IMR-90 (cell line): ENCODE measurements around the gene DTNA. TPM values are rescaled to one million over a fixed set of nuclear protein-coding genes. Genes with fewer than 3 reads are reported as not detected.

Source experiments
- ATAC-seq: fragments of 200-7000 bp; cut with Tn5 transposase; 2 replicates; pipeline ENCODE4 v1.9.1; 2020; ENCODE audit warnings: low read depth, mild to moderate bottlenecking, moderate library complexity
- BruUV-seq: library from RNA; stranded (reverse); fragments of 400-500 nt; replicated peaks from 2 replicates; lab custom pipeline; 2021; lab: Mats Ljungman, UMichigan
- CTCF ChIA-PET: fragments of 300-600 bp; formaldehyde crosslinking; extraction: SDS; loops from one replicate; lab custom pipeline; 2021; ENCODE audit warnings: antibody characterized with exemption; lab: Yijun Ruan, JAX
- POLR2A ChIA-PET: fragments of 300-600 bp; sonication (Branson Sonifier 250); formaldehyde crosslinking; loops from one replicate; lab custom pipeline; 2022; ENCODE audit warnings: antibody characterized with exemption; ENCODE audit not compliant: unreplicated experiment; lab: Charles Lee
- DNase-seq: peaks from one replicate; pipeline ENCODE4 v3.0.0; 2013
- H2AFZ ChIP-seq: replicated peaks from 2 replicates; pipeline ENCODE3; 2013; ENCODE audit warnings: low read length, mild to moderate bottlenecking; ENCODE audit not compliant: poor library complexity
- H2AK5ac ChIP-seq: 2 replicates; pipeline ENCODE4 v1.6.1; 2013; ENCODE audit warnings: low read depth, low read length, inconsistent platforms
- H2AK9ac ChIP-seq: replicated peaks from 2 replicates; pipeline ENCODE3; 2013; ENCODE audit warnings: mild to moderate bottlenecking, low read depth, low read length, moderate library complexity; ENCODE audit not compliant: poor library complexity
- H2BK120ac ChIP-seq: 2 replicates; pipeline ENCODE4 v1.6.1; 2013; ENCODE audit warnings: low read depth, low read length, inconsistent platforms
- H2BK15ac ChIP-seq: 3 replicates; pipeline ENCODE4 v1.6.1; 2013; ENCODE audit warnings: low read depth, low read length, inconsistent platforms
- H2BK20ac ChIP-seq: 2 replicates; pipeline ENCODE4 v1.6.1; 2013; ENCODE audit warnings: low read depth, mild to moderate bottlenecking, inconsistent platforms, low read length, moderate library complexity
- H2BK5ac ChIP-seq: 2 replicates; pipeline ENCODE4 v1.6.1; 2013; ENCODE audit warnings: mild to moderate bottlenecking, low read depth, low read length, inconsistent platforms; ENCODE audit not compliant: poor library complexity, severe bottlenecking
- H3K14ac ChIP-seq: replicated peaks from 2 replicates; pipeline ENCODE4 v1.6.1; 2013; ENCODE audit warnings: low read depth, low read length, inconsistent platforms
- H3K18ac ChIP-seq: 2 replicates; pipeline ENCODE4 v1.6.1; 2013; ENCODE audit warnings: low read depth, low read length, control low read depth
- H3K23ac ChIP-seq: 2 replicates; pipeline ENCODE4 v1.6.1; 2013; ENCODE audit warnings: low read depth, low read length, inconsistent platforms
- H3K27ac ChIP-seq: 2 replicates; pipeline ENCODE4 v1.5.1; 2013; ENCODE audit warnings: mild to moderate bottlenecking, control low read depth, low read length; ENCODE audit not compliant: insufficient read depth
- H3K27me3 ChIP-seq: 2 replicates; pipeline ENCODE4 v1.6.1; 2013; ENCODE audit warnings: low read length; ENCODE audit not compliant: control insufficient read depth, insufficient read depth
- H3K36me3 ChIP-seq: 2 replicates; pipeline ENCODE4 v1.6.1; 2013; ENCODE audit warnings: low read length, mixed read lengths; ENCODE audit not compliant: control insufficient read depth, insufficient read depth
- H3K4ac ChIP-seq: 2 replicates; pipeline ENCODE4 v1.6.1; 2013; ENCODE audit warnings: low read depth, low read length, inconsistent platforms
- H3K4me1 ChIP-seq: 2 replicates; pipeline ENCODE4 v1.6.1; 2013; ENCODE audit warnings: low read length, mixed read lengths; ENCODE audit not compliant: control insufficient read depth, insufficient read depth
- H3K4me2 ChIP-seq: 2 replicates; pipeline ENCODE4 v1.6.1; 2013; ENCODE audit warnings: low read depth, mild to moderate bottlenecking, control low read depth, low read length, moderate library complexity
- H3K4me3 ChIP-seq: 2 replicates; pipeline ENCODE4 v1.5.1; 2013; ENCODE audit warnings: low read depth, mild to moderate bottlenecking, control low read depth, low read length, moderate library complexity; ENCODE audit not compliant: insufficient read depth
- H3K56ac ChIP-seq: 2 replicates; pipeline ENCODE4 v1.6.1; 2013; ENCODE audit warnings: low read length, inconsistent platforms; ENCODE audit not compliant: insufficient read depth; ENCODE audit errors: extremely low read depth
- H3K79me1 ChIP-seq, 2 experiments: 2 replicates each; pipeline ENCODE4 v1.6.1; 2013; ENCODE audit warnings: low read length in 2 of 2, inconsistent platforms in 1 of 2, low read depth in 1 of 2
- H3K9ac ChIP-seq: 2 replicates; pipeline ENCODE4 v1.6.1; 2013; ENCODE audit warnings: low read depth, low read length, control low read depth
- H3K9me1 ChIP-seq: 2 replicates; pipeline ENCODE4 v1.6.1; 2013; ENCODE audit warnings: low read length, inconsistent platforms; ENCODE audit not compliant: insufficient read depth
- H3K9me3 ChIP-seq: 2 replicates; pipeline ENCODE4 v1.6.1; 2013; ENCODE audit warnings: low read length; ENCODE audit not compliant: control insufficient read depth, insufficient read depth
- H4K20me1 ChIP-seq: 2 replicates; pipeline ENCODE4 v1.6.1; 2013; ENCODE audit warnings: low read length, inconsistent platforms; ENCODE audit not compliant: insufficient read depth
- H4K5ac ChIP-seq: 2 replicates; pipeline ENCODE4 v1.6.1; 2013; ENCODE audit warnings: mild to moderate bottlenecking, low read depth, low read length, control low read depth
- H4K8ac ChIP-seq, 2 experiments: 2 replicates each; pipeline ENCODE4 v1.6.1; 2013; ENCODE audit warnings: low read depth in 2 of 2, low read length in 2 of 2, control low read depth in 1 of 2, inconsistent platforms in 1 of 2
- H4K91ac ChIP-seq: 2 replicates; pipeline ENCODE4 v1.6.1; 2013; ENCODE audit warnings: low read depth, low read length, inconsistent platforms; ENCODE audit not compliant: insufficient read depth
- BHLHE40 ChIP-seq: fragments of 150-350 bp; IDR thresholded peaks from 2 replicates; pipeline ENCODE4 v1.6.1; 2016; ENCODE audit warnings: mild to moderate bottlenecking, low read depth, low read length
- CHD1 ChIP-seq: IDR thresholded peaks from 2 replicates; pipeline ENCODE4 v1.6.1; 2012; ENCODE audit warnings: low read depth, low read length, improper control_type of control experiment
- CTCF ChIP-seq: conservative IDR thresholded peaks from 2 replicates; pipeline ENCODE4 v1.5.1; 2012; ENCODE audit warnings: mild to moderate bottlenecking, low read depth, low read length, improper control_type of control experiment
- ELK1 ChIP-seq: fragments of 150-350 bp; IDR thresholded peaks from 2 replicates; pipeline ENCODE4 v1.6.1; 2016; ENCODE audit warnings: low read depth, mild to moderate bottlenecking, low read length, moderate library complexity, borderline replicate concordance
- FOS ChIP-seq: fragments of 150-350 bp; IDR thresholded peaks from 2 replicates; pipeline ENCODE4 v1.6.1; 2016; ENCODE audit warnings: low read depth, low read length
- MAFK ChIP-seq: IDR thresholded peaks from 2 replicates; pipeline ENCODE4 v1.6.1; 2012; ENCODE audit warnings: low read depth, low read length, improper control_type of control experiment
- MAZ ChIP-seq: IDR thresholded peaks from 2 replicates; pipeline ENCODE4 v1.6.1; 2012; ENCODE audit warnings: low read depth, mild to moderate bottlenecking, low read length, improper control_type of control experiment, moderate library complexity, borderline replicate concordance
- MXI1 ChIP-seq: IDR thresholded peaks from 2 replicates; pipeline ENCODE4 v1.6.1; 2012; ENCODE audit warnings: low read depth, mild to moderate bottlenecking, low read length, moderate library complexity, borderline replicate concordance
- POLR2A ChIP-seq: IDR thresholded peaks from 2 replicates; pipeline ENCODE4 v1.6.1; 2012; ENCODE audit warnings: mild to moderate bottlenecking, low read depth, low read length
- RAD21 ChIP-seq: IDR thresholded peaks from 2 replicates; pipeline ENCODE4 v1.6.1; 2012; ENCODE audit warnings: low read length, improper control_type of control experiment
- RCOR1 ChIP-seq: IDR thresholded peaks from 2 replicates; pipeline ENCODE4 v1.6.1; 2012; ENCODE audit warnings: mild to moderate bottlenecking, low read length, improper control_type of control experiment; ENCODE audit not compliant: insufficient replicate concordance
- RFX5 ChIP-seq: IDR thresholded peaks from 2 replicates; pipeline ENCODE4 v1.8.0; 2012; ENCODE audit warnings: low read depth, mild to moderate bottlenecking, low read length, moderate library complexity
- SMC3 ChIP-seq: fragments of 150-350 bp; IDR thresholded peaks from 2 replicates; pipeline ENCODE4 v1.6.1; 2016; ENCODE audit warnings: low read depth, mild to moderate bottlenecking, antibody characterized with exemption, low read length, moderate library complexity
- USF2 ChIP-seq: fragments of 150-350 bp; IDR thresholded peaks from 2 replicates; pipeline ENCODE4 v1.6.1; 2017; ENCODE audit warnings: mild to moderate bottlenecking, antibody characterized with exemption, low read length, low read depth
- dilution Hi-C: fragments of 300-500 bp; cut with HindIII; formaldehyde crosslinking; loops from one replicate; pipeline ENCODE4 v1.14.3; 2018; ENCODE audit warnings: low sequenced_read_pairs; ENCODE audit not compliant: unreplicated experiment
- in situ Hi-C: fragments of 300-500 bp; cut with MboI; formaldehyde crosslinking; loops from 3 replicates; pipeline ENCODE4 v1.14.3; 2019; ENCODE audit warnings: low sequenced_read_pairs, inconsistent platforms, mixed read lengths
- intact Hi-C: fragments of 100-400 bp; cut with micrococcal nuclease; formaldehyde crosslinking; loops from 2 replicates; pipeline ENCODE4 v1.10.0; 2022
- polyA plus RNA-seq, 3 experiments: library from polyadenylated mRNA; depleted of rRNA; stranded (reverse); fragments of >200 nt; gene quantifications; 2 replicates each; pipeline ENCODE4 v1.2.3, GENCODE V29; 2012; ENCODE audit warnings: low replicate concordance in 1 of 3
- total RNA-seq: library from RNA; depleted of rRNA; stranded (reverse); fragments of >200 nt; gene quantifications from 2 replicates; pipeline ENCODE4 v1.2.3, GENCODE V29; 2012

The DTNA gene
- total and polyA plus RNA-seq, 2 of the 4 experiments (the other 2 are of a cell fraction) = 9.5 to 10.8 TPM

GRCh38 chr18:34779112-34779511 is 69.0 kb downstream of the DTNA start:
- Histone ChIP-seq H3K56ac (no peak overlapping the region), H2AK9ac (no peak overlapping the region), H4K91ac (no peak overlapping the region), H3K27me3 (no peaks in the 10 kb centered on the region), H4K20me1 (no peaks in the 10 kb centered on the region), H4K8ac (no peak overlapping the region), H2BK15ac (no peak overlapping the region), H3K79me1 (no peaks in the 10 kb centered on the region; a peak in 1 of 4 replicates), H4K5ac (no peak overlapping the region), H2AFZ (no peak overlapping the region), H3K9me3 (no peaks in the 10 kb centered on the region), H3K4me1 (peaks cover 13% of the 10 kb centered on the region), H3K18ac (no peak overlapping the region), H3K36me3 (no peaks in the 10 kb centered on the region), H3K9ac (no peak overlapping the region), H2BK120ac (no peak overlapping the region), H3K14ac (no peak overlapping the region), H3K4me3 (no peak overlapping the region), H3K4ac (no peak overlapping the region), H2AK5ac (no peak overlapping the region), H3K27ac (no peak overlapping the region), H2BK5ac (no peak overlapping the region), H2BK20ac (no peak overlapping the region), H3K23ac (no peak overlapping the region), H3K9me1 (peaks cover 5% of the 10 kb centered on the region), H3K4me2 (no peak overlapping the region)
- DNase-seq = no peak
- TF ChIP-seq USF2 (no peak), BHLHE40 (no peak), MXI1 (no peak), RFX5 (no peak), CTCF (no peak), MAZ (no peak), RCOR1 (no peak), ELK1 (no peak), RAD21 (no peak), CHD1 (no peak), POLR2A (no peak), MAFK (no peak), SMC3 (no peak), FOS (no peak)
- no TSS peak for BruUV-seq
- ChIA-PET POLR2A (no interaction called here), CTCF (no interaction called here)
- in situ Hi-C loops = loop anchor here (5.0 to 25.0 kb wide), 2 partner anchors 117 to 667 kb away; no protein-coding TSS in a partner anchor
- dilution Hi-C loops = no loop called here
- no peak for ATAC-seq
- intact Hi-C loops = no loop called here
